ENCODE results near the gene HAP1. TPM values are rescaled to one million over a fixed set of nuclear protein-coding genes. Genes with fewer than 3 reads are reported as not detected.

HAP1 gene
- total RNA-seq, 1 experiment from 2014 or later = 2.5 TPM

- no peak overlapping the region for H2AK5ac ChIP-seq (ENCODE audit: insufficient read length, low read length)
- H3K23ac ChIP-seq (ENCODE audit: insufficient read length, low read depth, low read length) = no peak overlapping the region
- H3K14ac ChIP-seq (ENCODE audit: insufficient read depth, low read length) = no peak overlapping the region
- no peak overlapping the region for H2BK15ac ChIP-seq (ENCODE audit: low read depth, low read length)
- H3K27me3 ChIP-seq (ENCODE audit: insufficient read depth, low read length) = no peaks in the 10 kb centered on the region
- DNase-seq = no peak
- no peak overlapping the region for H2BK5ac ChIP-seq (ENCODE audit: insufficient read length, low read length)
- no peak for TF ChIP-seq CTCF (conservative IDR thresholded peaks at IDR 0.05)
- H2BK12ac ChIP-seq (ENCODE audit: insufficient read length, low read depth, low read length) = no peak overlapping the region
- no peak overlapping the region for H4K91ac ChIP-seq (ENCODE audit: insufficient read length, low read depth, low read length)
- H3K27ac ChIP-seq (ENCODE audit: insufficient read length, low read depth, low read length) = no peak overlapping the region
- no peaks in the 10 kb centered on the region for H3K4me1 ChIP-seq (ENCODE audit: insufficient read depth, low read length)
- WGBS (ENCODE audit: extremely low coverage, insufficient read length, low lambda C conversion rate) = no CpG with 5 or more reads among the region's 7 CpGs
- no peaks in the 10 kb centered on the region for H3K23me2 ChIP-seq (ENCODE audit: insufficient read length, low read depth, low read length, poor library complexity, severe bottlenecking)
- H3K9ac ChIP-seq (ENCODE audit: extremely low read depth, insufficient read length, low read length) = no peak overlapping the region
- H3K9me3 Mint-ChIP-seq = no peaks in the 10 kb centered on the region; a peak in 1 of 5 replicates
- H3K79me1 ChIP-seq (ENCODE audit: insufficient read depth, low read depth, low read length, poor library complexity, severe bottlenecking) = no peaks in the 10 kb centered on the region
- H3K18ac ChIP-seq (ENCODE audit: insufficient read length, low read depth, low read length) = no peak overlapping the region
- H3K4me2 ChIP-seq (ENCODE audit: insufficient read depth, insufficient read length, low read length) = no peak overlapping the region
- no peak overlapping the region for H2AFZ ChIP-seq (ENCODE audit: low read length)
- H3K27me3 Mint-ChIP-seq (ENCODE audit: low read depth) = peaks cover 10% of the 10 kb centered on the region
- no peak overlapping the region for H3T11ph ChIP-seq (ENCODE audit: low read length)
- H3K56ac ChIP-seq (ENCODE audit: insufficient read length, low read depth, low read length) = no peak overlapping the region
- no peak overlapping the region for H3K4me3 Mint-ChIP-seq
- peaks cover 24 to 41% (median 29%) of the 10 kb centered on the region in 3 experiments for H3K36me3 Mint-ChIP-seq (ENCODE audit: insufficient read depth in 1 of 3, low read depth in 3 of 3)
- H3K4me1 Mint-ChIP-seq = peaks cover 8 to 14% of the 10 kb centered on the region in 2 experiments; a peak in 2 of 4 replicates
- no peak overlapping the region for H2BK120ac ChIP-seq (ENCODE audit: low read depth, low read length, poor library complexity, severe bottlenecking)
- no peaks in the 10 kb centered on the region for H3K79me2 ChIP-seq (ENCODE audit: insufficient read depth, low read length)
- no peak overlapping the region for H4K8ac ChIP-seq (replicated peaks; ENCODE audit: insufficient read length, low read depth, low read length)
- H3K27ac Mint-ChIP-seq = peak overlapping the region in 1 of 3 experiments; percentile 88; a peak in 2 of 7 replicates
- H2BK20ac ChIP-seq (ENCODE audit: low read depth, low read length, poor library complexity, severe bottlenecking) = no peak overlapping the region
- no peak overlapping the region for H4K5ac ChIP-seq (ENCODE audit: insufficient read length, low read depth, low read length)
- no peak overlapping the region for H3K4ac ChIP-seq (ENCODE audit: low read depth, low read length)
- no peaks in the 10 kb centered on the region for H3K9me3 ChIP-seq (ENCODE audit: control insufficient read depth, low read depth, low read length)
- no peaks in the 10 kb centered on the region for H4K20me1 ChIP-seq (ENCODE audit: control insufficient read depth, insufficient read depth, insufficient read length)
Measured at GRCh38 chr17:41695134-41695661, 39.2 kb downstream of the HAP1 start.
